GM12874 (cell line): Measurements from ENCODE around the gene RP2.

Experiments
- TF ChIP-seq, protein P1 (sequence below): IDR thresholded peaks from 2 replicates; pipeline ENCODE4 v1.5.1; 2011; ENCODE audit warnings: low read depth, mild to moderate bottlenecking, control low read depth, low read length, moderate library complexity; ENCODE audit not compliant: insufficient read depth

Gene RP2

DNA sequence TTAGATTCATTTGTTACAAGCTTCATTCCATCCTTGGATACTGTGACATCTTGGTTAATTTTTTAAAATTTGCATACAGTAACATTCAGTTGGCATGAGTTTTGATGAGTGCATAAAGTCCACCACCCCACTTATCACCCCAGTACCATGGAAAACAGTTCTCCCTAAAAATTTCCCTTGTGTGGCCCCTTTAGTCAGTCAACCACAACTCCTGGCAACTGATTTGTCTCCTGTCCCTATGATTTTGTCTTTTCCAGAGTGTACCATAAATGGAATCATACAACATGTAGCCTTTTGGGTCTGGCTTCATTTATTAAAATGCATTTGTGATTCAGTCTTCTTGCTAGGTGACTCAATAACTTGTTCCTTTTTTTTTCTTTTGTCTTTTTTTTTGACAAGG is 29.9 kb downstream of the RP2 start:
- TF ChIP-seq, protein P1, sequence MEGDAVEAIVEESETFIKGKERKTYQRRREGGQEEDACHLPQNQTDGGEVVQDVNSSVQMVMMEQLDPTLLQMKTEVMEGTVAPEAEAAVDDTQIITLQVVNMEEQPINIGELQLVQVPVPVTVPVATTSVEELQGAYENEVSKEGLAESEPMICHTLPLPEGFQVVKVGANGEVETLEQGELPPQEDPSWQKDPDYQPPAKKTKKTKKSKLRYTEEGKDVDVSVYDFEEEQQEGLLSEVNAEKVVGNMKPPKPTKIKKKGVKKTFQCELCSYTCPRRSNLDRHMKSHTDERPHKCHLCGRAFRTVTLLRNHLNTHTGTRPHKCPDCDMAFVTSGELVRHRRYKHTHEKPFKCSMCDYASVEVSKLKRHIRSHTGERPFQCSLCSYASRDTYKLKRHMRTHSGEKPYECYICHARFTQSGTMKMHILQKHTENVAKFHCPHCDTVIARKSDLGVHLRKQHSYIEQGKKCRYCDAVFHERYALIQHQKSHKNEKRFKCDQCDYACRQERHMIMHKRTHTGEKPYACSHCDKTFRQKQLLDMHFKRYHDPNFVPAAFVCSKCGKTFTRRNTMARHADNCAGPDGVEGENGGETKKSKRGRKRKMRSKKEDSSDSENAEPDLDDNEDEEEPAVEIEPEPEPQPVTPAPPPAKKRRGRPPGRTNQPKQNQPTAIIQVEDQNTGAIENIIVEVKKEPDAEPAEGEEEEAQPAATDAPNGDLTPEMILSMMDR: no peak

DNA sequence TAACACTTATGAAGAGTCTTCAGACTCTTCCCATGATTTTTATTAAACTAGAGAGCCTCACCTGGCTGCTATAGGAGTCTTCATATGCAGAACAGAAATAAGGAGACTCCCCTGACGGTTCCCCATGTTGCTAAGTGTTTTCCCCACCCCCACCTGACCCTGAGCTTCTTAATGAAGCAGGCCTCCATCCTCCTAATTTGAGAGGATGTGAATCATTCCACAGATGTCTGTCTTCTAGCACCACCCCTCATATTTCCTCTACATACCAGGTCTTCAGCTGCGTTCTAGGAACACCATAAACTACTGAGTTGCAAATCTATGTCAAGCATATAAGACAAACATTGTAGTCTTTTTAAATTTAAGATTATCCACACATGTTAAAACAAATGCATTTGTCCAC is 36.9 kb downstream of the RP2 start:
- TF ChIP-seq, protein P1: no peak

DNA sequence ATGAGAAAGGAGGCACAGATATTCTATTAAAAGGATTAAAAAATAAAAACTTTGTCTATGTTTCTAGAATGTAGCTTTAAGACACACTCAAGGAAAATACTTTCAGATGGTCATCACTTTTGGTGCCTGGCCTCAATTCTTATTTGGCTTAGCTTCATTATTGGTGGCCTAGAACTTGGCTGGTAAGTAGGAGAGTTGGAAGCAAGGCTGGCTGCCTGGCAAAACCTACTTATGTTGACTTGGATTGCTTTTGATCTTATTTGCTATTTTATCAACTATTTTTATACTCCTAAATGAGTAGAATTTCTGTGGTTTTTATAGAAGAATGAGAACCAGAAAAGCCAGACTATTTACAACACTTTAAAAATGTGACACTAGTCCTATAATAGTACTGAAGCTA is 40.1 kb downstream of the RP2 start:
- TF ChIP-seq, protein P1: no peak

DNA sequence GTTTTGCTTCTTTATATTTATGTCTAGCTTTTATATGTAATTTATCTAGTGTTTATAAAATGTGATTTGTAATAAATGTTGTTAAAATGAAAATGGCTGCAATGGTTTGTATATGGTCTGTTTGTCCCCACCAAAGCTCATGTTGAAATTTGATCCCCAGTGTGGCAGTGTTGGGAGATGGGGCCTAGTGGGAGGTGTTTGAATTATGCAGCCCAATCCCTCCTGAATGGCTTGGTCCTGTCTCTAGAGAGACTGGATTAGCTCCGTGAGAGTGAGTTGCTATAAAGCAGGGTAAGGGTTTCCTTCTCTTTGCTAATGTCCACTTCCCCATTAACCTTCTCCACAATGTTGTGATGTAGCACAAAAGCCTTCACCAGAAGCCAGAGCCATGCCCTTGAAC is 45.4 kb downstream of the RP2 start:
- TF ChIP-seq, protein P1: no peak

DNA sequence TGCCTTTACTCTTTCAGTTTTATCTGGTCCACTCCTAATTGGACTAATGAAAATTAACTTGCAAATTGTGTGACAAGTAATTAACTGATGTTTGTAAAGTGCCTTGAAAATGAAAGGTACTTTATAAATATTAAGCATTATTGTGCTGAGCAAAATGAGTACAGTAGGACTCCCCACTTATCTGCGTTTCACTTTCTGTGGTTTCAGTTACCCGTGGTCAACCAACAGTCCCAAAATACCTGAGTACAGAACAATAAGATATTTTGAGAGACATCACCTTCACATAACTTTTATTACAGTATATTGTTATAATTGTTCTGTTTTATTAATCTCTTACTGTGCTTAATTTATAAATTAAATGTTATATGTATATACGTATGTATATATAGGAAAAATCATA is 48.0 kb downstream of the RP2 start:
- TF ChIP-seq, protein P1: no peak

DNA sequence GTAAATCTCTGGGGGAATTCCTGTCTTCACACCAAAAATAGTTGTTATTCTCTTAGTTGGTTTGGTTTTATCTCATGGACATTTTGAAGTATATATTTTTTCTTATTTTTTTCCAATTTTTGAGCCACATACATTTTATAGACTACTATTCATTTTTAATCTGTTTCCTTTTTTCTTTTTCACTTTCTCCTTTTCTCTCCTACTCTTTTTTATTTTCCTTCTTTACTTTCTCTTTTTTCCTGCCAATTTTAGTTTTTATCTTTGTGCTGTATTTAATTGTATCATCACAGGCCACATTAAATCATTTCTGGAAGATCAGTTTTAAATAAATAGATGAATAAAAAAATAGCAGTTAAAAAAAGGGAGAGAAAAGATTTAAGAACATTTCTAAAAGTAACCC is 61.4 kb downstream of the RP2 start:
- TF ChIP-seq, protein P1: no peak

DNA sequence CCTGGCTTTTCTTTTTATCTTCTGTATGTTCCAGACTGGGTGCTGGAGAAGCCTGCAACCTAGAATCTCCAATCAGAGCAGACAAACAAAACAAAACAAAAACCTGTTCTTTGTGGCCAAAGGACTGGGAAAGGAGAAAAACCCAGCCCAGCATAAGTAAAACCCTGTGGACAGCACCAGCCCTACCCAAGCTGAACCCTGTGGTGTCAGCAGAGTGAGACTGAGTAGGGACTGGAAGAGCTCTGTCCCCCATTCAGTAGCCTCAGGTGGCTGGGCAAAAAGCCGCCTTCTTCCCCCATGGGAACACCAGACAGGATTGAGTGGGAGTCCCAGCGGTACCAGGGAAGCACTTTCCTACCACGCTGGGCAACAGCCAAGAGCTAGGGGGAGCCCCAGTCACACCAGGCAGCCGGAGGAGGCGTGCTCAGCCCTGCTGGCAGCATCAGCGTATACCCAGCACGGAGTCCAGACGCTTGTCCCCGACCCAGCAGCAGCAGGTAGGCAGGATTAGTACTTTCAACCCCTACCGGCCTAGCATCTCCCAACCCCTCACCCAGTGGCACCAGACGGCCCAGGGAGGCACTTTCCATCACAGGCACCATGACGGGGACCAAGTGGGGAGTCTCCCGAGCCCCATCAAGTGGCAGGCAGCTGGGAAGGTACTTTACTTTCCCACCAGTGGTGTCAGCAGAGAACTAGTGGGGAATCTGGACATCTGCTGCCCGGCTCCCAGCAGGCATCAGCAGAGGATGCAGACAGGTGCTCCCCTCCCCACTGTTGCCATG is 66.8 kb downstream of the RP2 start:
- TF ChIP-seq, protein P1: peak; percentile 76
